Fibroblast of the aortic adventitia (primary cell): Measurements from ENCODE around the gene GREB1L. TPM values are rescaled to one million over a fixed set of nuclear protein-coding genes. Genes with fewer than 3 reads are reported as not detected.

ENCODE experiments used
- DNase-seq: peaks from one replicate; pipeline ENCODE4 v3.0.0-alpha.2; 2010; ENCODE audit warnings: low read depth
- H3K4me3 ChIP-seq: 2 replicates; pipeline ENCODE4 v1.5.1; 2011; ENCODE audit warnings: low read depth, mild to moderate bottlenecking, control low read depth, low read length, moderate library complexity
- CTCF ChIP-seq: IDR thresholded peaks from 2 replicates; pipeline ENCODE4 v1.5.1; 2011; ENCODE audit warnings: mild to moderate bottlenecking, low read length, control low read depth, inconsistent platforms; ENCODE audit not compliant: insufficient read depth
- total RNA-seq: library from RNA; depleted of rRNA; stranded (reverse); fragments of >200 nt; gene quantifications from 2 replicates; pipeline ENCODE4 v1.2.3, GENCODE V29; 2012; ENCODE audit warnings: low replicate concordance

Gene GREB1L
- total RNA-seq, 1 donor, result 1.9 TPM

GRCh38 chr18:21241301-21242048 lies 557 bp upstream of the GREB1L start:
- DNase-seq, result no peak
- peak overlapping the region; percentile 13 for H3K4me3 ChIP-seq
- no peak for TF ChIP-seq CTCF

DNA sequence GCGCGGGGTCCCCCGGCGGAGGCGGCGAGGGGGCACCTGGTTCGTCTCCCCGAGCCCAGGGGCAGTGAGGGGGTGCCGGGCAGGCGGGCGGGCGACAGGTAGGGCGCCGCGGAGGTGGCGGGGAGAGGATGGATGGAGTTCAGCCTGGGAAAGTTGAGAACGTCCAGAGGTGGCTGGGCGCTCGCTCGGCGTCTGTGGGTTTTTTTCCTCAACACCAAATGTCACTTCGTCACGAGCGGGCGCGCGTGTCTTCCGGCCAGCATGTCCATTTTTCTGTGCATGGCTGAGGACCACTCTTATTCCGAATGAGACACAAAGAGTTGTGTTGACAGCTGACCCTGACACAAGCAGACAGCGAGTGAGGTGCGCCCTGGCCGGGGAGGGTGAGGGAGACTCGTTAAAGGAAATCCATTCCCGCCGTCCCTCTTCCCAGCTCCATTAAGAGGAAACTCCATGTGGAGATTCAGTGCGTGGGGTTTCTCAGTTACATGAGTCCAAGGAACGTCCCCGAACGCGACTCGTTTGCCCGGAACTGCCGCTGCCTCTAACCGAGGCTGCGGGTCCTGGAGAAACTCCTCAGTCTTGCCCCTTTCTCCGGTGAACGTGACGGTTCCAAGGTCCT lies 859 bp downstream of the GREB1L start:
- no peak for TF ChIP-seq CTCF
- H3K4me3 ChIP-seq, result peak overlapping the region; percentile 59
- DNase-seq, result peak; percentile 6

GRCh38 chr18:21254576-21254975 lies 12.5 kb downstream of the GREB1L start:
- no peak overlapping the region for H3K4me3 ChIP-seq
- no peak for TF ChIP-seq CTCF
- no peak for DNase-seq

DNA sequence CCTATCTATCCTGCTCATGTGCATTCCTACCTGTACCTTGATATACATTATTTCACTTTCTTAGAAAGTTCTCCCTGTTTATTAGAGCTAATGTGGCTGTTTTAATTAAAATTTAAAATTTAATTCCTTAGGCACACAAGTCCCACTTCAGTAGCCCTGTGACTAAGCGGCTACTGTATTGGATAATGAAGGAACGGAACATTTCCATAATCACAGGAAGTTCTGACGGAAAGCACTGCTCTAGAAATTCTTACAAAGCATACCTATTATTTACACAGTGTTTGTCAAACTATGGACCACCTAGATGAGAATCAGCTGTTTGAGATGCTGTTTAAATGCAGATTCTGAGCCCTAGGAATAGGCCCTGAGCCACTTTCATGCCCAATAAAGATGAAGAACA lies 13.2 kb downstream of the GREB1L start:
- TF ChIP-seq CTCF, result no peak

DNA sequence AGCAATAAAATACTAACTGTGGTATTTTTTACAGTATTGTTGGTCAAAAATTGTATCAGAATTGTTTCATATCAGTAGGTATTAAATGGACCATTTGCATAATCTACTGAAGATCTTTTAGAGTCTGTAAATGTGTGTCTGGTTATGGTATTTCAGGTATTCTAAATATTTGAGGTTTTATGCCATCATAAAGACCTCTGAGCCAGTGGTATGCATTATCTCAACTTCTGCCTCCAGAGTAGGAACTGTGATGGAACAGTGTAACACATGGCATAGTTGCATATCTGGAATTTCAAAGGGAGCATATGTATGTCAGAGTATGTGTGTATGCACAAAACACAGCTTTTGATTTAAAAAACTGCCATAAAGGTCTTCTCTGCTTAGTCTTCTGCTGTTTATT lies 15.4 kb downstream of the GREB1L start:
- H3K4me3 ChIP-seq, result no peak overlapping the region
- TF ChIP-seq CTCF, result no peak
- no peak for DNase-seq

More for the DNA sequence above, 13.2 kb downstream of the GREB1L start:
- DNase-seq, result no peak
- H3K4me3 ChIP-seq, result no peak overlapping the region

DNA sequence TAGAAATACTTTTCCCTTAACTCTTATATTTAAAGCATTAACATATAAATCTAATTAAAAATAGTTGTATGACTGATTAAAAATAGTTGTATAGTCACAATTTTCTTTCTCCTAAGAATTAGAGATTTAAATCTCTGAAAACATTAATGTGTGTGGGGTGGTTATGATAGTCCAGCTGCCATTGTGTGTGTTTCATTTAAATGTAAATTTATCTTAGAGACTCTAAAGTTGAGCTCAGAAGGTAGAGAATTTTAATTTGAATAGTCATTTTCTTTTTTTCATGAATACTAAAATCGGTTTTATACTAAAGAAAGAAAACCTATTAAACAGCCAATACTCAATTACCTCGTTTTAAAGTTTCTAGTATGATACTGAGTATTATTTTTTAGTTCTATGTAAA lies 18.6 kb downstream of the GREB1L start:
- no peak for TF ChIP-seq CTCF
- H3K4me3 ChIP-seq, result no peak overlapping the region
- DNase-seq, result no peak
